ENCODE results near the gene POLDIP2.
"Not testable (repeated sequence)": the region's sequence is repeated elsewhere in the genome, so short reads cannot be mapped to it uniquely, and the experiment has no call there.

POLDIP2 gene

GRCh38 chr17:28366605-28367004 lies 9.3 kb upstream of the POLDIP2 start:
- no peak for DNase-seq (ENCODE audit: low read depth in 2 of 2)

GRCh38 chr17:28365487-28365886 lies 8.2 kb upstream of the POLDIP2 start:
- no peak for DNase-seq (ENCODE audit: low read depth in 2 of 2)

- DNase-seq (ENCODE audit: low read depth in 2 of 2), result no peak
Observed at GRCh38 chr17:28364665-28365363, 7.5 kb upstream of the POLDIP2 start, which contains the start of gene SEBOX. Gene SEBOX (minus strand): TSS chr17:28365199. CDS start chr17:28365151, 48 bp downstream.

- no peak for DNase-seq (ENCODE audit: low read depth in 2 of 2)
Observed at GRCh38 chr17:28363776-28364650, 6.7 kb upstream of the POLDIP2 start.

- no peak for DNase-seq (ENCODE audit: low read depth in 2 of 2)
Observed at GRCh38 chr17:28363186-28363585, 5.9 kb upstream of the POLDIP2 start.

- DNase-seq (ENCODE audit: low read depth in 2 of 2), result no peak
Observed at GRCh38 chr17:28357901-28358197, 522 bp upstream of the POLDIP2 start.

GRCh38 chr17:28350271-28350670 lies 7.1 kb downstream of the POLDIP2 start:
- DNase-seq (ENCODE audit: low read depth in 2 of 2), result no peak

GRCh38 chr17:28348979-28349378 lies 8.3 kb downstream of the POLDIP2 start:
- no peak for DNase-seq (ENCODE audit: low read depth in 2 of 2)

- no peak for DNase-seq (ENCODE audit: low read depth in 2 of 2)
Observed at GRCh38 chr17:28347261-28347891, 10.0 kb downstream of the POLDIP2 start.

- no peak for DNase-seq (ENCODE audit: low read depth in 2 of 2)
Observed at GRCh38 chr17:28346746-28347246, 10.5 kb downstream of the POLDIP2 start.

GRCh38 chr17:28346199-28346580 lies 11.1 kb downstream of the POLDIP2 start:
- DNase-seq (ENCODE audit: low read depth in 2 of 2), result no peak

GRCh38 chr17:28345419-28346198 lies 11.7 kb downstream of the POLDIP2 start:
- DNase-seq (ENCODE audit: low read depth in 2 of 2), result no peak

GRCh38 chr17:28344435-28344901 lies 12.9 kb downstream of the POLDIP2 start:
- DNase-seq (ENCODE audit: low read depth in 2 of 2), result no peak

GRCh38 chr17:28344011-28344410 lies 13.3 kb downstream of the POLDIP2 start:
- no peak for DNase-seq (ENCODE audit: low read depth in 2 of 2)

GRCh38 chr17:28343491-28343932 lies 13.8 kb downstream of the POLDIP2 start:
- DNase-seq (ENCODE audit: low read depth in 2 of 2), result no peak

GRCh38 chr17:28342313-28342712 lies 15.0 kb downstream of the POLDIP2 start:
- DNase-seq (ENCODE audit: low read depth in 2 of 2), result no peak

GRCh38 chr17:28341516-28341915 lies 15.8 kb downstream of the POLDIP2 start:
- no peak for DNase-seq (ENCODE audit: low read depth in 2 of 2)

GRCh38 chr17:28340374-28340773 lies 17.0 kb downstream of the POLDIP2 start:
- no peak for DNase-seq (ENCODE audit: low read depth in 2 of 2)

- no peak for DNase-seq (ENCODE audit: low read depth in 2 of 2)
Observed at GRCh38 chr17:28339431-28339830, 17.9 kb downstream of the POLDIP2 start.

- not testable (repeated sequence) for DNase-seq (ENCODE audit: low read depth in 2 of 2)
Observed at GRCh38 chr17:28338769-28339212, 18.5 kb downstream of the POLDIP2 start.

- DNase-seq (ENCODE audit: low read depth in 2 of 2), result no peak
Observed at GRCh38 chr17:28338056-28338768, 19.1 kb downstream of the POLDIP2 start.
